Fibroblast of lung (primary cell): ENCODE results near the gene DNAH14. TPM values are rescaled to one million over a fixed set of nuclear protein-coding genes. Genes with fewer than 3 reads are reported as not detected.
A peak's percentile ranks its signal among the peaks of the same experiment; 100 is the strongest.
"Not testable (repeated sequence)": the region's sequence is repeated elsewhere in the genome, so short reads cannot be mapped to it uniquely, and the experiment has no call there.

Experiments used
- DNase-seq, 2 donors: peaks; one replicate each; pipeline versions ENCODE4 v3.0.0 to v3.0.0-alpha.2; 2010; ENCODE audit warnings: low read depth in 2 of 2
- H2AFZ ChIP-seq: 2 replicates; pipeline ENCODE4 v1.5.1; 2012; ENCODE audit warnings: low read length, control low read depth, inconsistent platforms
- H3K27ac ChIP-seq: 2 replicates; pipeline ENCODE4 v1.5.1; 2011; ENCODE audit warnings: low read length, control low read depth; ENCODE audit not compliant: insufficient read depth
- H3K27me3 ChIP-seq: 2 replicates; pipeline ENCODE4 v1.5.1; 2011; ENCODE audit warnings: mild to moderate bottlenecking, low read length; ENCODE audit not compliant: control insufficient read depth, insufficient read depth
- H3K36me3 ChIP-seq: 2 replicates; pipeline ENCODE4 v1.5.1; 2011; ENCODE audit warnings: low read length; ENCODE audit not compliant: control insufficient read depth, insufficient read depth
- H3K4me1 ChIP-seq: 2 replicates; pipeline ENCODE4 v1.5.1; 2011; ENCODE audit warnings: low read length; ENCODE audit not compliant: control insufficient read depth, insufficient read depth; ENCODE audit errors: extremely low read depth
- H3K4me2 ChIP-seq: 2 replicates; pipeline ENCODE4 v1.5.1; 2011; ENCODE audit warnings: low read length, control low read depth; ENCODE audit not compliant: insufficient read depth; ENCODE audit errors: extremely low read depth
- H3K4me3 ChIP-seq, 4 experiments: fragments of 200-600 bp in 1 of 4; sonication (generic) in 1 of 4; replicated peaks in 1 of 4; 2 replicates each; pipeline ENCODE4 v1.5.1; 2011 to 2016; ENCODE audit warnings: low read length in 4 of 4, low read depth in 3 of 4, mild to moderate bottlenecking in 3 of 4, control low read depth in 2 of 4, inconsistent platforms in 1 of 4, mixed read lengths in 1 of 4; ENCODE audit not compliant: insufficient read depth in 1 of 4; ENCODE audit errors: control extremely low read depth in 1 of 4
- H3K79me2 ChIP-seq: 2 replicates; pipeline ENCODE4 v1.5.1; 2012; ENCODE audit warnings: mild to moderate bottlenecking, low read length, inconsistent platforms; ENCODE audit not compliant: control insufficient read depth, insufficient read depth
- H3K9ac ChIP-seq: 2 replicates; pipeline ENCODE4 v1.5.1; 2011; ENCODE audit warnings: mild to moderate bottlenecking, low read length, control low read depth; ENCODE audit not compliant: insufficient read depth
- H3K9me3 ChIP-seq: 2 replicates; pipeline ENCODE4 v1.5.1; 2012; ENCODE audit warnings: low read depth, low read length; ENCODE audit not compliant: control insufficient read depth, insufficient read depth
- H4K20me1 ChIP-seq: 2 replicates; pipeline ENCODE4 v1.5.1; 2011; ENCODE audit warnings: low read length; ENCODE audit not compliant: control insufficient read depth, insufficient read depth; ENCODE audit errors: extremely low read depth
- EZH2 ChIP-seq: IDR thresholded peaks from 2 replicates; pipeline ENCODE4 v1.5.1; 2012; ENCODE audit warnings: low read length, control low read depth, mild to moderate bottlenecking; ENCODE audit errors: missing control alignments
- polyA plus RNA-seq, 2 donors: library from polyadenylated mRNA; depleted of rRNA in 1 of 2; stranded (reverse) in 1 of 2; unstranded in 1 of 2; fragments of >200 nt; gene quantifications; 2 replicates each; pipeline ENCODE4 v1.2.1, GENCODE V29; 2011 to 2012; ENCODE audit warnings: missing spikeins in 1 of 2
- total RNA-seq: library from RNA; depleted of rRNA; stranded (reverse); fragments of >200 nt; gene quantifications from 2 replicates; pipeline ENCODE4 v1.2.1, GENCODE V29; 2014
- TF ChIP-seq, protein P1 (sequence below), 2 donors: IDR thresholded peaks in 1 of 2; conservative IDR thresholded peaks in 1 of 2; 1 replicate in 1 of 2; 2 replicates in 1 of 2; pipeline ENCODE4 v1.5.1; 2011 to 2012; ENCODE audit warnings: low read length in 2 of 2, control low read depth in 1 of 2, inconsistent platforms in 1 of 2, low read depth in 1 of 2, mild to moderate bottlenecking in 1 of 2

Gene DNAH14
- total and polyA plus RNA-seq, 2 donors (not counting 1 experiment from before 2014, with no cell fraction given): 5.4 to 19.7 TPM

DNA sequence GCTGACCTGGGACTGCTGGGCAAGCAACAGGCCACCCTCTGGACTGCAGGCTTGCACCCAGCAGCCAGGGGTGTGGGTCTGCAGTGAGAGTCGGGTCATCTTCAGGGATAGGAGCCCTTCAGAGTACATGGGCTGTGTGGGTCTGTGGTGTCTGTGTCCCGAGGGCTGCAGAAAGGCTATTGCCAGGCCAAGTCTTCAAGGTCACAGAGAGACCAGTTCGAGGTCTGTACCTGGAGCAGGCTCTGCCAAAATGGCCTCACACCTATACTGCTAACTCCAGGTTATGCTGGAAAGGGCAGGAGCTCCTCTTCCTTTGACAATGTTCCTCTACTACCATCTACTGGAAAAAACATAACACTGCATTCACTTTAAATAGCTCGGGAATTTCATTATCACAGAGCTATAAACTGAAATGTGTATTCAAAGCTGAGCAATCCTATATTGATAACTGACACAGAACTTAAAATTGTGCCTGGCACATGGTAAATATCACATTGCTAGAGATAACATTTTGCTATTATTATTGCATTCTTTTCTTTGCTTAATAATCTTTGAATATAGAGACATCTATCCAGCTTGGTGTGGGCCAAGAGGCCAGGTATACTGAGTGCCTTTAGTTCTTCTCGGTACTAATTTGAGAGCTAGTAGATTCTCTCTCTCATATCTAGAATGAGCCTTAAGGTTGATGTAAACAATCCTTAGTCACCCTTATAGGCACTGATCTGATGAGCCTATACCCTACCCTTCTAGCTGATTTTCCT, 6.9 kb upstream of the DNAH14 start:
- Histone ChIP-seq H3K27me3 (no peaks in the 10 kb centered on the region), H3K4me1 (no peaks in the 10 kb centered on the region), H3K27ac (no peak overlapping the region), H3K4me2 (no peak overlapping the region), H3K36me3 (no peaks in the 10 kb centered on the region), H4K20me1 (no peaks in the 10 kb centered on the region), H3K79me2 (no peaks in the 10 kb centered on the region), H2AFZ (no peak overlapping the region), H3K4me3 (no peak overlapping the region), H3K9me3 (no peaks in the 10 kb centered on the region), H3K9ac (no peak overlapping the region)
- TF ChIP-seq, protein P1, sequence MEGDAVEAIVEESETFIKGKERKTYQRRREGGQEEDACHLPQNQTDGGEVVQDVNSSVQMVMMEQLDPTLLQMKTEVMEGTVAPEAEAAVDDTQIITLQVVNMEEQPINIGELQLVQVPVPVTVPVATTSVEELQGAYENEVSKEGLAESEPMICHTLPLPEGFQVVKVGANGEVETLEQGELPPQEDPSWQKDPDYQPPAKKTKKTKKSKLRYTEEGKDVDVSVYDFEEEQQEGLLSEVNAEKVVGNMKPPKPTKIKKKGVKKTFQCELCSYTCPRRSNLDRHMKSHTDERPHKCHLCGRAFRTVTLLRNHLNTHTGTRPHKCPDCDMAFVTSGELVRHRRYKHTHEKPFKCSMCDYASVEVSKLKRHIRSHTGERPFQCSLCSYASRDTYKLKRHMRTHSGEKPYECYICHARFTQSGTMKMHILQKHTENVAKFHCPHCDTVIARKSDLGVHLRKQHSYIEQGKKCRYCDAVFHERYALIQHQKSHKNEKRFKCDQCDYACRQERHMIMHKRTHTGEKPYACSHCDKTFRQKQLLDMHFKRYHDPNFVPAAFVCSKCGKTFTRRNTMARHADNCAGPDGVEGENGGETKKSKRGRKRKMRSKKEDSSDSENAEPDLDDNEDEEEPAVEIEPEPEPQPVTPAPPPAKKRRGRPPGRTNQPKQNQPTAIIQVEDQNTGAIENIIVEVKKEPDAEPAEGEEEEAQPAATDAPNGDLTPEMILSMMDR (conservative IDR thresholded peaks at IDR 0.05 in 1 of 2, IDR thresholded peaks at IDR 0.05 in 1 of 2; ENCODE audit: low read depth in 1 of 2, low read length in 2 of 2): peak; percentile 58 to 73
- TF ChIP-seq EZH2: no peak
- peak; percentile 25 to 41 for DNase-seq

DNA sequence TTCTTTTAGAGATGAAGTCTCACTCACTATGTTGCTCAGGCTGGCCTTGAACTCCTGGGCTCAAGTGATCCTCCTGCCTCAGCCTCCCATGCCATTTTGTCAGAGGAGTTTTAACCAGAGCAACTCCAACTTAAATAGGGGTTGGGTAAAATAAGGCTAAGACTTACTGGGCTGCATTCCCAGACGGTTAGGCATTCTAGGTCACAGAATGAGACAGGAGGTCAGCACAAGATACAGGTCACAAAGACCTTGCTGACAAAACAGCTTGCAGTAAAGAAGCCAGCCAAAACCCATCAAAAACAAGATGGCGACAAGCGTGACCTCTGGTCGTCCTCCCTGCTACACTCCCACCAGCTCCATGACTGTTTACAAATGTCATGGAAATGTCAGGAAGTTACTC, 5.7 kb upstream of the DNAH14 start:
- no peak overlapping the region for H3K4me3 ChIP-seq
- no peak overlapping the region for H3K9ac ChIP-seq
- TF ChIP-seq, protein P1 (conservative IDR thresholded peaks at IDR 0.05 in 1 of 2, IDR thresholded peaks at IDR 0.05 in 1 of 2; ENCODE audit: low read depth in 1 of 2, low read length in 2 of 2): no peak
- TF ChIP-seq EZH2: no peak
- no peaks in the 10 kb centered on the region for H3K27me3 ChIP-seq
- H3K4me2 ChIP-seq: no peak overlapping the region
- no peak overlapping the region for H2AFZ ChIP-seq
- H3K79me2 ChIP-seq: no peaks in the 10 kb centered on the region
- H3K9me3 ChIP-seq: no peaks in the 10 kb centered on the region
- peak in 1 of 2 donors; percentile 4 for DNase-seq
- H3K4me1 ChIP-seq: no peaks in the 10 kb centered on the region
- no peaks in the 10 kb centered on the region for H3K36me3 ChIP-seq
- no peak overlapping the region for H3K27ac ChIP-seq
- no peaks in the 10 kb centered on the region for H4K20me1 ChIP-seq

DNA sequence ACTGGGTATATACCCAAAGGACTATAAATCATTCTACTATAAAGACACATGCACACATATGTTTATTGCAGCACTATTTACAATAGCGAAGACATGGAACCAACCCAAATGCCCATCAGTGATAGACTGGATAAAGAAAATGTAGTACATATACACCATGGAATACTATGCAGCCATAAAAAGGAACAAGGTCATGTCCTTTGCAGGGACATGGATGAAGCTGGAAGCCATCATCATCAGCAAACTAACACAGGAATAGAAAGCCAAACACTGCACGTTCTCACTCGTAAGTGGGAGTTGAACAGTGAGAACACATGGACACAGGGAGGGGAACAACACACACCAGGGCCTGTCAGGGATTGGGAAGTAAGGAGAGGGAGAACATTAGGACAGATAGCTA, 1.8 kb upstream of the DNAH14 start:
- not testable (repeated sequence) for H2AFZ ChIP-seq, H3K27me3 ChIP-seq, DNase-seq, H4K20me1 ChIP-seq, H3K4me1 ChIP-seq, H3K36me3 ChIP-seq, H3K9ac ChIP-seq, H3K27ac ChIP-seq, H3K9me3 ChIP-seq, H3K4me3 ChIP-seq, H3K79me2 ChIP-seq, H3K4me2 ChIP-seq
